ENCODE data around the gene PLEK2.
"Not testable (repeated sequence)": the region's sequence is repeated elsewhere in the genome, so short reads cannot be mapped to it uniquely, and the experiment has no call there.

PLEK2 gene

GRCh38 chr14:67357186-67357968 lies 54.6 kb downstream of the PLEK2 start:
- no peak for DNase-seq

- DNase-seq, result no peak
Measured at GRCh38 chr14:67352055-67352454, 59.9 kb downstream of the PLEK2 start.

- no peak for DNase-seq
Measured at GRCh38 chr14:67345583-67345982, 66.4 kb downstream of the PLEK2 start.

- no peak for DNase-seq
Measured at GRCh38 chr14:67343601-67344230, 68.2 kb downstream of the PLEK2 start.

- not testable (repeated sequence) for DNase-seq
Measured at GRCh38 chr14:67341231-67341630, 70.7 kb downstream of the PLEK2 start.
